B cell (primary cell): ENCODE data around the gene TRAPPC1. TPM values are rescaled to one million over a fixed set of nuclear protein-coding genes. Genes with fewer than 3 reads are reported as not detected.

Source experiments
- ATAC-seq: fragments of 200-7000 bp; cut with Tn5 transposase; one replicate; pipeline ENCODE4 v1.10.0; 2021; ENCODE audit warnings: low read depth, mild to moderate bottlenecking, moderate number of reproducible peaks, moderate library complexity
- CTCF ChIA-PET: fragments of 350-600 bp; sonication (Branson Sonifier 250); formaldehyde crosslinking; loops from one replicate; lab custom pipeline; 2021; ENCODE audit warnings: antibody characterized with exemption, inconsistent platforms; lab: Charles Lee
- POLR2A ChIA-PET: fragments of 350-600 bp; sonication (Branson Sonifier 250); formaldehyde crosslinking; loops from one replicate; lab custom pipeline; 2021; ENCODE audit warnings: antibody characterized with exemption; lab: Charles Lee
- DNase-seq: peaks from one replicate; pipeline ENCODE4 v3.0.0; 2013
- H2AFZ ChIP-seq: 2 replicates; pipeline ENCODE4 v1.6.1; 2012; ENCODE audit warnings: mild to moderate bottlenecking, low read depth, low read length; ENCODE audit not compliant: insufficient read depth, poor library complexity, severe bottlenecking
- H3K27ac ChIP-seq, 2 donors: 1 replicate in 1 of 2; 2 replicates in 1 of 2; pipeline ENCODE4 v1.5.1; 2012 to 2013; ENCODE audit warnings: low read length in 2 of 2, mild to moderate bottlenecking in 2 of 2, moderate library complexity in 1 of 2
- H3K27me3 ChIP-seq, 4 experiments: fragments of 200-600 bp in 1 of 4; sonication (generic) in 1 of 4; replicated peaks in 1 of 4; 1 replicate in 2 of 4; 2 replicates in 2 of 4; pipeline versions ENCODE4 v1.6.1 to v1.7.0; 2013 to 2016; ENCODE audit warnings: low read length in 3 of 4, mild to moderate bottlenecking in 2 of 4, mixed read lengths in 1 of 4, moderate library complexity in 1 of 4; ENCODE audit not compliant: insufficient read depth in 4 of 4, control insufficient read depth in 3 of 4; ENCODE audit errors: control extremely low read depth in 1 of 4
- H3K36me3 ChIP-seq, 2 experiments: replicated peaks in 1 of 2; 1 replicate in 1 of 2; 2 replicates in 1 of 2; pipeline versions ENCODE4 v1.6.1 to v1.7.1; 2013; ENCODE audit warnings: low read length in 1 of 2; ENCODE audit not compliant: insufficient read depth in 2 of 2, control insufficient read depth in 1 of 2; ENCODE audit errors: control extremely low read depth in 1 of 2, extremely low read depth in 1 of 2
- H3K4me1 ChIP-seq, 2 donors: fragments of 200-600 bp in 1 of 2; sonication (generic) in 1 of 2; 1 replicate in 1 of 2; 2 replicates in 1 of 2; pipeline versions ENCODE4 v1.5.1 to v1.6.1; 2013 to 2017; ENCODE audit warnings: low read length in 2 of 2; ENCODE audit not compliant: control insufficient read depth in 2 of 2, insufficient read depth in 2 of 2
- H3K4me2 ChIP-seq: replicated peaks from 2 replicates; pipeline ENCODE3; 2012; ENCODE audit warnings: mild to moderate bottlenecking, low read depth, low read length; ENCODE audit not compliant: poor library complexity, severe bottlenecking
- H3K4me3 ChIP-seq, 5 experiments: fragments of 200-600 bp in 1 of 5; sonication (generic) in 1 of 5; 1 replicate in 3 of 5; 2 replicates in 2 of 5; pipeline versions ENCODE4 v1.5.1 to v1.7.0; 2011 to 2016; ENCODE audit warnings: low read length in 4 of 5, mild to moderate bottlenecking in 4 of 5, low read depth in 2 of 5, control low read depth in 1 of 5, moderate library complexity in 1 of 5; ENCODE audit not compliant: insufficient read depth in 1 of 5; ENCODE audit errors: control extremely low read depth in 1 of 5, extremely low read depth in 1 of 5
- H3K79me2 ChIP-seq: fragments of 200-600 bp; sonication (generic); one replicate; pipeline ENCODE4 v1.6.0; 2016; ENCODE audit warnings: low read length; ENCODE audit not compliant: control insufficient read depth, insufficient read depth
- H3K9ac ChIP-seq: fragments of 200-600 bp; sonication (generic); 2 replicates; pipeline ENCODE4 v1.6.1; 2017; ENCODE audit warnings: mild to moderate bottlenecking, low read length, moderate library complexity
- H3K9me3 ChIP-seq, 3 donors: one replicate each; pipeline versions ENCODE4 v1.6.1 to v1.7.1; 2013; ENCODE audit warnings: low read length in 2 of 3; ENCODE audit not compliant: control insufficient read depth in 2 of 3, insufficient read depth in 1 of 3; ENCODE audit errors: control extremely low read depth in 1 of 3
- H4K20me1 ChIP-seq: 2 replicates; pipeline ENCODE4 v1.6.0; 2012; ENCODE audit warnings: mild to moderate bottlenecking, low read length; ENCODE audit not compliant: insufficient read depth, control insufficient read depth, poor library complexity, severe bottlenecking
- H3K27ac Mint-ChIP-seq: one replicate; pipeline ENCODE4 v1.8.0; 2021; ENCODE audit warnings: mixed read lengths
- H3K27me3 Mint-ChIP-seq: one replicate; pipeline ENCODE4 v1.8.0; 2021; ENCODE audit warnings: mixed read lengths
- H3K4me1 Mint-ChIP-seq: one replicate; pipeline ENCODE4 v1.8.0; 2021; ENCODE audit warnings: mixed read lengths
- H3K4me3 Mint-ChIP-seq: one replicate; pipeline ENCODE4 v1.8.0; 2021; ENCODE audit warnings: mixed read lengths
- H3K9me3 Mint-ChIP-seq: one replicate; pipeline ENCODE4 v1.8.0; 2022; ENCODE audit warnings: mixed read lengths; ENCODE audit not compliant: insufficient read depth
- CTCF ChIP-seq: fragments of 200-600 bp; IDR thresholded peaks from one replicate; pipeline ENCODE4 v1.8.0; 2022; ENCODE audit warnings: antibody characterized with exemption, mild to moderate bottlenecking
- EZH2 ChIP-seq: IDR thresholded peaks from 2 replicates; pipeline ENCODE4 v1.6.1; 2012; ENCODE audit warnings: borderline replicate concordance, low read depth, mild to moderate bottlenecking, moderate library complexity, low read length; ENCODE audit not compliant: insufficient read depth, poor library complexity, severe bottlenecking
- WGBS: methylation state at CpG from one replicate; pipeline ENCODE4 v1.1.5; 2013; ENCODE audit warnings: missing lambda C conversion rate; ENCODE audit not compliant: insufficient coverage; 5-methylcytosine and 5-hydroxymethylcytosine counted together
- intact Hi-C: fragments of 100-400 bp; cut with micrococcal nuclease; formaldehyde crosslinking; loops from one replicate; pipeline ENCODE4 v1.10.0; 2022
- polyA plus RNA-seq: library from polyadenylated mRNA; depleted of rRNA; stranded (reverse); fragments of >200 nt; gene quantifications from 2 replicates; pipeline ENCODE4 v1.2.3, GENCODE V29; 2012
- total RNA-seq, 2 donors: library from RNA; stranded (reverse); fragments of 120-200 nt in 1 of 2; gene quantifications; 1 replicate in 1 of 2; 2 replicates in 1 of 2; pipeline versions ENCODE4 v1.2.3 to v1.2.4, GENCODE V29; 2013 to 2022

Gene TRAPPC1
- total and polyA plus RNA-seq, 2 donors (not counting 1 experiment from before 2014, with no cell fraction given), result 118 to 173 TPM

GRCh38 chr17:7915611-7916384 lies 15.9 kb downstream of the TRAPPC1 start, which contains the start of gene RNF227:
Gene RNF227, minus strand, starts transcription at chr17:7916289. Its CDS starts 94 bp downstream, at chr17:7916195.
- 1% methylated on average over 100 of the region's 100 CpGs for WGBS
- no peaks in the 10 kb centered on the region for H3K27me3 Mint-ChIP-seq
- H3K9me3 Mint-ChIP-seq, result no peaks in the 10 kb centered on the region
- peak within 1 kb of the TSS; percentile 69 to 75 for H3K27ac ChIP-seq
- peaks cover 2 to 10% of the 10 kb centered on the region in 2 experiments for H3K36me3 ChIP-seq
- intact Hi-C loops, result loop anchor here (1.0 to 5.0 kb wide), 3 partner anchors 17 to 58 kb away; partner anchors contain the start of genes CNTROB, CYB5D1, NAA38 and TMEM88
- peak within 1 kb of the TSS; percentile 93 for H3K4me3 Mint-ChIP-seq
- POLR2A ChIA-PET, result interaction anchor here (1.0 to 2.0 kb wide), 6 partner anchors 16 to 332 kb away, joined by 3 to 21 read pairs (median 4); partner anchors contain the start of genes BORCS6, CNTROB, CTC1 and NAA38
- CTCF ChIA-PET, result interaction anchor here (0.6 to 16.7 kb wide), 21 partner anchors 16 to 380 kb away, joined by 3 to 284 read pairs (median 4); partner anchors contain the start of genes CNTROB, KCNAB3, SLC25A35 and TRAPPC1
- no peaks in the 10 kb centered on the region for H3K27me3 ChIP-seq
- ATAC-seq (peak; percentile 82), DNase-seq (peak; percentile 93)
- TF ChIP-seq EZH2, result no peak
- no peak for TF ChIP-seq CTCF
- peak within 1 kb of the TSS; percentile 98 for H2AFZ ChIP-seq
- peak within 1 kb of the TSS; percentile 93 for H3K27ac Mint-ChIP-seq
- no peaks in the 10 kb centered on the region for H3K79me2 ChIP-seq
- peak within 1 kb of the TSS; percentile 84 for H3K9ac ChIP-seq
- H3K9me3 ChIP-seq, result no peaks in the 10 kb centered on the region
- no peaks in the 10 kb centered on the region for H4K20me1 ChIP-seq
- H3K4me3 ChIP-seq, result peak within 1 kb of the TSS; percentile 9 to 81 (median 76)
- H3K4me2 ChIP-seq, result peak within 1 kb of the TSS; percentile 94
- H3K4me1 Mint-ChIP-seq, result peaks cover 24% of the 10 kb centered on the region
- peaks cover 16 to 20% of the 10 kb centered on the region in 2 donors for H3K4me1 ChIP-seq
